Thyroid gland (tissue), 4 donors: ENCODE measurements around the gene SSTR5. TPM values are rescaled to one million over a fixed set of nuclear protein-coding genes. Genes with fewer than 3 reads are reported as not detected.
"Not testable (repeated sequence)": the region's sequence is repeated elsewhere in the genome, so short reads cannot be mapped to it uniquely, and the experiment has no call there.

Source experiments
- DNase-seq, 2 donors: peaks; one replicate each; pipeline ENCODE4 v3.0.0-alpha.2; 2019
- H3K27ac ChIP-seq, 3 donors: fragments of 200-600 bp; sonication (generic); 1 replicate in 2 of 3; 2 replicates in 1 of 3; pipeline ENCODE4 v1.5.1; 2016 to 2019; ENCODE audit warnings: mild to moderate bottlenecking in 1 of 3, moderate library complexity in 1 of 3
- H3K27me3 ChIP-seq: fragments of 200-600 bp; sonication (generic); one replicate; pipeline ENCODE4 v1.5.1; 2019
- H3K36me3 ChIP-seq, 2 donors: fragments of 200-600 bp; sonication (generic); one replicate each; pipeline ENCODE4 v1.5.1; 2016 to 2019
- H3K4me1 ChIP-seq, 2 donors: fragments of 200-600 bp; sonication (generic); one replicate each; pipeline ENCODE4 v1.5.1; 2017 to 2019
- H3K4me3 ChIP-seq, 3 donors: fragments of 200-600 bp; sonication (generic); replicated peaks in 1 of 3; 1 replicate in 2 of 3; 2 replicates in 1 of 3; pipeline ENCODE4 v1.5.1; 2016; ENCODE audit warnings: mild to moderate bottlenecking in 1 of 3
- H3K9me3 ChIP-seq: fragments of 200-600 bp; sonication (generic); one replicate; pipeline ENCODE4 v1.5.1; 2017
- CTCF ChIP-seq, 6 experiments: fragments of 200-600 bp in 3 of 6; fragments of 450-650 bp in 3 of 6; sonication (generic) in 3 of 6; IDR thresholded peaks; one replicate each; pipeline ENCODE4 v1.5.1; 2016 to 2019; ENCODE audit warnings: antibody characterized with exemption in 6 of 6, mild to moderate bottlenecking in 2 of 6, inconsistent platforms in 1 of 6, moderate library complexity in 1 of 6
- POLR2A ChIP-seq, 2 donors: fragments of 450-650 bp; IDR thresholded peaks; one replicate each; pipeline ENCODE4 v1.6.1; 2017; ENCODE audit warnings: antibody characterized with exemption in 2 of 2, mild to moderate bottlenecking in 2 of 2, moderate library complexity in 1 of 2
- WGBS, 2 donors: methylation state at CpG; one replicate each; pipeline ENCODE4 v1.1.5; 2017; 5-methylcytosine and 5-hydroxymethylcytosine counted together
- intact Hi-C: fragments of 100-400 bp; cut with DNase I; formaldehyde crosslinking; loops from one replicate; pipeline ENCODE4 v1.15.1; 2023
- total RNA-seq, 4 donors: library from RNA; depleted of rRNA; stranded (reverse); fragments of >200 nt; gene quantifications; one replicate each; pipeline ENCODE4 v1.2.3, GENCODE V29; 2016

Gene SSTR5
- total RNA-seq: not detected

- DNase-seq: no peak
- Histone ChIP-seq H3K4me1 (no peaks in the 10 kb centered on the region), H3K4me3 (no peak within 1 kb of the TSS), H3K9me3 (no peaks in the 10 kb centered on the region), H3K27ac (no peak within 1 kb of the TSS), H3K27me3 (peaks cover 17% of the 10 kb centered on the region), H3K36me3 (no peaks in the 10 kb centered on the region)
- 6 to 34% methylated on average over 8 to 14 of the region's 59 CpGs for WGBS, 2 donors
- intact Hi-C loops: no loop called here
- no peak for TF ChIP-seq POLR2A (IDR thresholded peaks at IDR 0.05)
- no peak for TF ChIP-seq CTCF (IDR thresholded peaks at IDR 0.05)
Observed at GRCh38 chr16:1072526-1073261, at the start of gene SSTR5. SSTR5 (plus strand) TSS chr16:1072747; CDS start chr16:1078869, 6,122 bp downstream.

GRCh38 chr16:1024138-1024537, 48.4 kb upstream of the SSTR5 start:
- Histone ChIP-seq H3K36me3 (no peaks in the 10 kb centered on the region), H3K27ac (no peak overlapping the region), H3K4me1 (peaks cover 0 to 7% of the 10 kb centered on the region in 2 donors), H3K9me3 (no peaks in the 10 kb centered on the region), H3K27me3 (no peaks in the 10 kb centered on the region), H3K4me3 (no peak overlapping the region)
- intact Hi-C loops: no loop called here
- DNase-seq: no peak
- no peak for TF ChIP-seq POLR2A (IDR thresholded peaks at IDR 0.05)
- no peak for TF ChIP-seq CTCF (IDR thresholded peaks at IDR 0.05)
- 71 to 73% methylated on average over 3 to 16 of the region's 20 CpGs for WGBS, 2 donors

- 67 to 71% methylated on average over 18 to 24 of the region's 24 CpGs for WGBS, 2 donors
Observed at GRCh38 chr16:1025183-1025809, 47.3 kb upstream of the SSTR5 start.

GRCh38 chr16:1026057-1026783, 46.3 kb upstream of the SSTR5 start:
- no peaks in the 10 kb centered on the region for H3K4me1 ChIP-seq
- intact Hi-C loops: no loop called here
- H3K27ac ChIP-seq: no peak overlapping the region
- no peaks in the 10 kb centered on the region for H3K36me3 ChIP-seq
- H3K4me3 ChIP-seq: no peak overlapping the region
- TF ChIP-seq CTCF (IDR thresholded peaks at IDR 0.05): no peak
- no peak for TF ChIP-seq POLR2A (IDR thresholded peaks at IDR 0.05)
- no peaks in the 10 kb centered on the region for H3K9me3 ChIP-seq
- no peaks in the 10 kb centered on the region for H3K27me3 ChIP-seq
- no peak for DNase-seq
- 70 to 72% methylated on average over 23 to 35 of the region's 35 CpGs for WGBS, 2 donors

More at GRCh38 chr16:1025183-1025809, 47.3 kb upstream of the SSTR5 start:
- intact Hi-C loops, H3K36me3 ChIP-seq, H3K27ac ChIP-seq, H3K9me3 ChIP-seq, H3K27me3 ChIP-seq, H3K4me3 ChIP-seq, H3K4me1 ChIP-seq: not testable (repeated sequence)
- peak; percentile 8 to 10 for DNase-seq

- DNase-seq: no peak
- no peak overlapping the region for H3K27ac ChIP-seq
- TF ChIP-seq CTCF (IDR thresholded peaks at IDR 0.05) (no peak), POLR2A (IDR thresholded peaks at IDR 0.05) (no peak)
- no peaks in the 10 kb centered on the region for H3K27me3 ChIP-seq
- no peaks in the 10 kb centered on the region for H3K4me1 ChIP-seq
- H3K36me3 ChIP-seq: no peaks in the 10 kb centered on the region
- intact Hi-C loops: no loop called here
- no peak overlapping the region for H3K4me3 ChIP-seq
- no peaks in the 10 kb centered on the region for H3K9me3 ChIP-seq
- WGBS, 2 donors: 74 to 77% methylated on average over 23 to 26 of the region's 27 CpGs
Observed at GRCh38 chr16:1026784-1027500, 45.6 kb upstream of the SSTR5 start.
